ENCODE data around the gene TMEM156. TPM values are rescaled to one million over a fixed set of nuclear protein-coding genes. Genes with fewer than 3 reads are reported as not detected.

The TMEM156 gene
- total and polyA plus RNA-seq, 4 donors, result 0.58 to 0.70 (median 0.64) TPM

DNA sequence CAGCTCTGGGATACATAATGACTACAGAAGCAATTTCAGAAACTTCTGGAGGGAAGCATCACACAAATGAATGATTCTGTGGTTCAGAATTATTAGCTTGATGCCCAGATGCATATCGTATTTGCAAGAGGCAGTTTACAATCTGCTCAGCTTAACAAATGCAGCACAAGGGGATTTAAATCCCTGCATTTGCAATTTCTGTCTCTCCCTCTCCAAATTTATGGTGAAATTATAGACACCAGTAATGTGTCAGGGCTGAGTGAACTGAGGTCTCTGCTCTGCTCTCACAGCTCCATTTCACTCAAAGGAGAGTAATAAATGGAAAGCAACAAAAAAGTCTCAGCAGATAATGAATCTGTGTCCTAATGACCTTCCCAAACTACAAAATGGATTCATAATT, 80.2 kb downstream of the TMEM156 start (continued):
- TF ChIP-seq TAF1 (conservative IDR thresholded peaks at IDR 0.05) (no peak), SP1 (IDR thresholded peaks at IDR 0.05) (no peak), NR2F2 (IDR thresholded peaks at IDR 0.05) (no peak), RAD21 (IDR thresholded peaks at IDR 0.05) (no peak), RXRA (IDR thresholded peaks at IDR 0.05) (no peak), YY1 (IDR thresholded peaks at IDR 0.05) (no peak), HNF4G (IDR thresholded peaks at IDR 0.05) (no peak), EGR1 (IDR thresholded peaks at IDR 0.05; ENCODE audit: low read depth in 2 of 2) (no peak), FOXA1 (IDR thresholded peaks at IDR 0.05) (no peak), JUND (IDR thresholded peaks at IDR 0.05) (no peak), FOXA2 (IDR thresholded peaks at IDR 0.05) (no peak)
- TF ChIP-seq, protein P1, sequence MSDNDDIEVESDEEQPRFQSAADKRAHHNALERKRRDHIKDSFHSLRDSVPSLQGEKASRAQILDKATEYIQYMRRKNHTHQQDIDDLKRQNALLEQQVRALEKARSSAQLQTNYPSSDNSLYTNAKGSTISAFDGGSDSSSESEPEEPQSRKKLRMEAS (IDR thresholded peaks at IDR 0.05), result no peak
- TF ChIP-seq, protein P2, sequence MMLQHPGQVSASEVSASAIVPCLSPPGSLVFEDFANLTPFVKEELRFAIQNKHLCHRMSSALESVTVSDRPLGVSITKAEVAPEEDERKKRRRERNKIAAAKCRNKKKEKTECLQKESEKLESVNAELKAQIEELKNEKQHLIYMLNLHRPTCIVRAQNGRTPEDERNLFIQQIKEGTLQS (IDR thresholded peaks at IDR 0.05), result no peak

DNA sequence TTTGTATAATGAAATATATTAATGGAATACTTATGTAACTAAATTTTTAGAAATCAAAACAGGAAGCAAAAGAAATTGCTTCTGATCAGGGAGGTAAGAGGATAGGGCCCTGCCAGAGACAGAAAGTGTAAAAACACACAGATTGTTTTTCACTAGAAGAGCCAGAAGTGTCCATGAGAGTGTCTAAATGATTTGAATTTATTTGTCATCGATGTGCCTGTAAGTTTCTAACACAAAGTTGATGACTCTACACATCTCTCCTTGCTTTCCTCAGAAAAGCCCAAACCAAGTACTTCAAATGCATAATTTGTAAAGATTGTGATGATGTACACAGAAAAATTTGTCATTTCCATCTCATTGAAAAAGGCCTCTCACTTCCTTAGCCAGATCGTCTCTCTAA, 80.6 kb downstream of the TMEM156 start:
- TF ChIP-seq JUND (IDR thresholded peaks at IDR 0.05), result no peak
- TF ChIP-seq YY1 (IDR thresholded peaks at IDR 0.05), result no peak
- TF ChIP-seq EGR1 (IDR thresholded peaks at IDR 0.05; ENCODE audit: low read depth in 2 of 2), result no peak
- no peak for TF ChIP-seq FOXA1 (IDR thresholded peaks at IDR 0.05)
- TF ChIP-seq, protein P3, sequence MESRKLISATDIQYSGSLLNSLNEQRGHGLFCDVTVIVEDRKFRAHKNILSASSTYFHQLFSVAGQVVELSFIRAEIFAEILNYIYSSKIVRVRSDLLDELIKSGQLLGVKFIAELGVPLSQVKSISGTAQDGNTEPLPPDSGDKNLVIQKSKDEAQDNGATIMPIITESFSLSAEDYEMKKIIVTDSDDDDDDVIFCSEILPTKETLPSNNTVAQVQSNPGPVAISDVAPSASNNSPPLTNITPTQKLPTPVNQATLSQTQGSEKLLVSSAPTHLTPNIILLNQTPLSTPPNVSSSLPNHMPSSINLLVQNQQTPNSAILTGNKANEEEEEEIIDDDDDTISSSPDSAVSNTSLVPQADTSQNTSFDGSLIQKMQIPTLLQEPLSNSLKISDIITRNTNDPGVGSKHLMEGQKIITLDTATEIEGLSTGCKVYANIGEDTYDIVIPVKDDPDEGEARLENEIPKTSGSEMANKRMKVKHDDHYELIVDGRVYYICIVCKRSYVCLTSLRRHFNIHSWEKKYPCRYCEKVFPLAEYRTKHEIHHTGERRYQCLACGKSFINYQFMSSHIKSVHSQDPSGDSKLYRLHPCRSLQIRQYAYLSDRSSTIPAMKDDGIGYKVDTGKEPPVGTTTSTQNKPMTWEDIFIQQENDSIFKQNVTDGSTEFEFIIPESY (IDR thresholded peaks at IDR 0.05), result no peak
- TF ChIP-seq, protein P2 (IDR thresholded peaks at IDR 0.05), result no peak
- no peak for TF ChIP-seq TAF1 (conservative IDR thresholded peaks at IDR 0.05)
- TF ChIP-seq, protein P4, sequence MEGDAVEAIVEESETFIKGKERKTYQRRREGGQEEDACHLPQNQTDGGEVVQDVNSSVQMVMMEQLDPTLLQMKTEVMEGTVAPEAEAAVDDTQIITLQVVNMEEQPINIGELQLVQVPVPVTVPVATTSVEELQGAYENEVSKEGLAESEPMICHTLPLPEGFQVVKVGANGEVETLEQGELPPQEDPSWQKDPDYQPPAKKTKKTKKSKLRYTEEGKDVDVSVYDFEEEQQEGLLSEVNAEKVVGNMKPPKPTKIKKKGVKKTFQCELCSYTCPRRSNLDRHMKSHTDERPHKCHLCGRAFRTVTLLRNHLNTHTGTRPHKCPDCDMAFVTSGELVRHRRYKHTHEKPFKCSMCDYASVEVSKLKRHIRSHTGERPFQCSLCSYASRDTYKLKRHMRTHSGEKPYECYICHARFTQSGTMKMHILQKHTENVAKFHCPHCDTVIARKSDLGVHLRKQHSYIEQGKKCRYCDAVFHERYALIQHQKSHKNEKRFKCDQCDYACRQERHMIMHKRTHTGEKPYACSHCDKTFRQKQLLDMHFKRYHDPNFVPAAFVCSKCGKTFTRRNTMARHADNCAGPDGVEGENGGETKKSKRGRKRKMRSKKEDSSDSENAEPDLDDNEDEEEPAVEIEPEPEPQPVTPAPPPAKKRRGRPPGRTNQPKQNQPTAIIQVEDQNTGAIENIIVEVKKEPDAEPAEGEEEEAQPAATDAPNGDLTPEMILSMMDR (IDR thresholded peaks at IDR 0.05; ENCODE audit: low read depth, low read length, missing input control), result no peak
- TF ChIP-seq, protein P5, sequence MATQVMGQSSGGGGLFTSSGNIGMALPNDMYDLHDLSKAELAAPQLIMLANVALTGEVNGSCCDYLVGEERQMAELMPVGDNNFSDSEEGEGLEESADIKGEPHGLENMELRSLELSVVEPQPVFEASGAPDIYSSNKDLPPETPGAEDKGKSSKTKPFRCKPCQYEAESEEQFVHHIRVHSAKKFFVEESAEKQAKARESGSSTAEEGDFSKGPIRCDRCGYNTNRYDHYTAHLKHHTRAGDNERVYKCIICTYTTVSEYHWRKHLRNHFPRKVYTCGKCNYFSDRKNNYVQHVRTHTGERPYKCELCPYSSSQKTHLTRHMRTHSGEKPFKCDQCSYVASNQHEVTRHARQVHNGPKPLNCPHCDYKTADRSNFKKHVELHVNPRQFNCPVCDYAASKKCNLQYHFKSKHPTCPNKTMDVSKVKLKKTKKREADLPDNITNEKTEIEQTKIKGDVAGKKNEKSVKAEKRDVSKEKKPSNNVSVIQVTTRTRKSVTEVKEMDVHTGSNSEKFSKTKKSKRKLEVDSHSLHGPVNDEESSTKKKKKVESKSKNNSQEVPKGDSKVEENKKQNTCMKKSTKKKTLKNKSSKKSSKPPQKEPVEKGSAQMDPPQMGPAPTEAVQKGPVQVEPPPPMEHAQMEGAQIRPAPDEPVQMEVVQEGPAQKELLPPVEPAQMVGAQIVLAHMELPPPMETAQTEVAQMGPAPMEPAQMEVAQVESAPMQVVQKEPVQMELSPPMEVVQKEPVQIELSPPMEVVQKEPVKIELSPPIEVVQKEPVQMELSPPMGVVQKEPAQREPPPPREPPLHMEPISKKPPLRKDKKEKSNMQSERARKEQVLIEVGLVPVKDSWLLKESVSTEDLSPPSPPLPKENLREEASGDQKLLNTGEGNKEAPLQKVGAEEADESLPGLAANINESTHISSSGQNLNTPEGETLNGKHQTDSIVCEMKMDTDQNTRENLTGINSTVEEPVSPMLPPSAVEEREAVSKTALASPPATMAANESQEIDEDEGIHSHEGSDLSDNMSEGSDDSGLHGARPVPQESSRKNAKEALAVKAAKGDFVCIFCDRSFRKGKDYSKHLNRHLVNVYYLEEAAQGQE (IDR thresholded peaks at IDR 0.05), result no peak
- TF ChIP-seq RXRA (IDR thresholded peaks at IDR 0.05), result no peak
- TF ChIP-seq HNF4A (conservative IDR thresholded peaks at IDR 0.05), result no peak
- no peak for TF ChIP-seq RAD21 (IDR thresholded peaks at IDR 0.05)
- no peak for TF ChIP-seq NR2F2 (IDR thresholded peaks at IDR 0.05)
- TF ChIP-seq, protein P1 (IDR thresholded peaks at IDR 0.05), result no peak
- TF ChIP-seq FOXA2 (IDR thresholded peaks at IDR 0.05), result no peak
- TF ChIP-seq HNF4G (IDR thresholded peaks at IDR 0.05), result no peak
- TF ChIP-seq SP1 (IDR thresholded peaks at IDR 0.05), result no peak
- TF ChIP-seq GABPA (IDR thresholded peaks at IDR 0.05 in 1 of 2, conservative IDR thresholded peaks at IDR 0.05 in 1 of 2), result no peak
- peaks cover 4 to 35% (median 26%) of the 10 kb centered on the region in 4 donors for H3K4me1 ChIP-seq (ENCODE audit: control insufficient read depth in 4 of 4, insufficient read depth in 4 of 4, low read length in 3 of 4)
- H3K36me3 ChIP-seq (ENCODE audit: control insufficient read depth in 4 of 4, insufficient read depth in 3 of 4, low read depth in 1 of 4, low read length in 3 of 4), result no peaks in the 10 kb centered on the region
- 81% methylated on average over 2 of the region's 2 CpGs for WGBS
- H3K4me3 ChIP-seq (ENCODE audit: low read depth in 1 of 3, low read length in 3 of 3), result no peak overlapping the region
- no peaks in the 10 kb centered on the region for H3K9me3 ChIP-seq (ENCODE audit: control insufficient read depth in 4 of 4, low read length in 3 of 4)
- no peaks in the 10 kb centered on the region for H3K27me3 ChIP-seq (ENCODE audit: control insufficient read depth in 4 of 4, insufficient read depth in 4 of 4, low read length in 3 of 4)
- DNase-seq (ENCODE audit: low spot score), result no peak
- no peak overlapping the region for H3K9ac ChIP-seq (ENCODE audit: low read depth in 1 of 2, low read length in 2 of 2)
- H3K27ac ChIP-seq (ENCODE audit: low read depth in 1 of 2, low read length in 2 of 2), result peak overlapping the region in 1 of 2 donors; percentile 1
